ENCODE data around the gene SOCS2. TPM values are rescaled to one million over a fixed set of nuclear protein-coding genes. Genes with fewer than 3 reads are reported as not detected.

SOCS2 gene
- total and polyA plus RNA-seq, 2 donors from 2014 or later = 25.7 to 32.2 TPM

- Histone ChIP-seq H3K9me3 (ENCODE audit: control insufficient read depth in 2 of 3, insufficient read depth in 1 of 3, low read length in 3 of 3) (no peaks in the 10 kb centered on the region), H3K4me1 (ENCODE audit: control insufficient read depth in 2 of 3, insufficient read depth in 2 of 3, low read depth in 1 of 3, low read length in 3 of 3) (peaks cover 0 to 4% (median 2%) of the 10 kb centered on the region in 3 donors), H3K9ac (ENCODE audit: low read length in 3 of 3) (no peak overlapping the region), H3K27me3 (ENCODE audit: control insufficient read depth, insufficient read depth, low read length) (no peaks in the 10 kb centered on the region), H3K36me3 (ENCODE audit: control insufficient read depth in 2 of 3, insufficient read depth in 3 of 3, low read length in 3 of 3) (peaks cover 0 to 2% (median 2%) of the 10 kb centered on the region in 3 donors), H3K27ac (ENCODE audit: low read depth in 2 of 2, low read length in 2 of 2) (no peak overlapping the region), H3K4me3 (ENCODE audit: low read length in 3 of 3) (no peak overlapping the region)
- no peak for DNase-seq
- no peak for FAIRE-seq
- intact Hi-C loops (cut with DNase I) = loop anchor here (10.0 kb wide), 2 partner anchors 61 to 409 kb away; no protein-coding TSS in a partner anchor
- no peak for TF ChIP-seq CTCF (IDR thresholded peaks at IDR 0.05; ENCODE audit: borderline replicate concordance, extremely low read depth, insufficient read depth)
Observed at GRCh38 chr12:93565760-93566159, 6.7 kb upstream of the SOCS2 start.

GRCh38 chr12:93567174-93567573, 5.3 kb upstream of the SOCS2 start:
- intact Hi-C loops (cut with DNase I) = loop anchor here (10.0 kb wide), 2 partner anchors 62 to 408 kb away; no protein-coding TSS in a partner anchor
- FAIRE-seq (no peak), DNase-seq (no peak)

GRCh38 chr12:93568091-93568490, 4.4 kb upstream of the SOCS2 start:
- H3K36me3 ChIP-seq (ENCODE audit: control insufficient read depth in 2 of 3, insufficient read depth in 3 of 3, low read length in 3 of 3) = peaks cover 0 to 2% (median 2%) of the 10 kb centered on the region in 3 donors
- peaks cover 0 to 4% (median 2%) of the 10 kb centered on the region in 3 donors for H3K4me1 ChIP-seq (ENCODE audit: control insufficient read depth in 2 of 3, insufficient read depth in 2 of 3, low read depth in 1 of 3, low read length in 3 of 3)
- H3K4me3 ChIP-seq (ENCODE audit: low read length in 3 of 3) = no peak overlapping the region
- no peak for DNase-seq
- H3K9ac ChIP-seq (ENCODE audit: low read length in 3 of 3) = no peak overlapping the region
- no peak for TF ChIP-seq CTCF (IDR thresholded peaks at IDR 0.05; ENCODE audit: borderline replicate concordance, extremely low read depth, insufficient read depth)
- FAIRE-seq = no peak
- H3K27ac ChIP-seq (ENCODE audit: low read depth in 2 of 2, low read length in 2 of 2) = no peak overlapping the region
- intact Hi-C loops (cut with DNase I) = loop anchor here (10.0 kb wide), 2 partner anchors 63 to 407 kb away; no protein-coding TSS in a partner anchor
- no peaks in the 10 kb centered on the region for H3K9me3 ChIP-seq (ENCODE audit: control insufficient read depth in 2 of 3, insufficient read depth in 1 of 3, low read length in 3 of 3)
- no peaks in the 10 kb centered on the region for H3K27me3 ChIP-seq (ENCODE audit: control insufficient read depth, insufficient read depth, low read length)

More at GRCh38 chr12:93567174-93567573, 5.3 kb upstream of the SOCS2 start:
- Histone ChIP-seq H3K4me1 (ENCODE audit: control insufficient read depth in 2 of 3, insufficient read depth in 2 of 3, low read depth in 1 of 3, low read length in 3 of 3) (peaks cover 0 to 4% (median 2%) of the 10 kb centered on the region in 3 donors), H3K9me3 (ENCODE audit: control insufficient read depth in 2 of 3, insufficient read depth in 1 of 3, low read length in 3 of 3) (no peaks in the 10 kb centered on the region), H3K9ac (ENCODE audit: low read length in 3 of 3) (no peak overlapping the region), H3K4me3 (ENCODE audit: low read length in 3 of 3) (no peak overlapping the region), H3K36me3 (ENCODE audit: control insufficient read depth in 2 of 3, insufficient read depth in 3 of 3, low read length in 3 of 3) (peaks cover 0 to 2% (median 2%) of the 10 kb centered on the region in 3 donors), H3K27me3 (ENCODE audit: control insufficient read depth, insufficient read depth, low read length) (no peaks in the 10 kb centered on the region), H3K27ac (ENCODE audit: low read depth in 2 of 2, low read length in 2 of 2) (no peak overlapping the region)
- TF ChIP-seq CTCF (IDR thresholded peaks at IDR 0.05; ENCODE audit: borderline replicate concordance, extremely low read depth, insufficient read depth) = no peak

All from kidney (tissue), 14 donors.